BLaER1 treated with 17β-estradiol and CSF1 and Interleukin-3, amounts not matched to agents 10 nM and 100 nM (cell line): ENCODE data around the gene CRYAA.

Experiments used
- H3K27ac ChIP-seq, 11 experiments: shearing (Covaris generic); formaldehyde crosslinking; 2 replicates each; pipeline ENCODE4 v1.8.1; 2022
- H3K27me3 ChIP-seq, 11 experiments: shearing (Covaris generic); formaldehyde crosslinking; 2 replicates each; pipeline ENCODE4 v1.8.1; 2022
- H3K36me3 ChIP-seq, 11 experiments: shearing (Covaris generic); formaldehyde crosslinking; 2 replicates each; pipeline ENCODE4 v1.8.1; 2022
- H3K4me1 ChIP-seq, 10 experiments: shearing (Covaris generic); formaldehyde crosslinking; 2 replicates each; pipeline ENCODE4 v1.8.1; 2022
- H3K4me2 ChIP-seq, 11 experiments: shearing (Covaris generic); formaldehyde crosslinking; 2 replicates each; pipeline ENCODE4 v1.8.1; 2022
- H3K4me3 ChIP-seq, 10 experiments: shearing (Covaris generic); formaldehyde crosslinking; 2 replicates each; pipeline ENCODE4 v1.8.1; 2022
- H3K9ac ChIP-seq, 11 experiments: shearing (Covaris generic); formaldehyde crosslinking; 2 replicates each; pipeline ENCODE4 v1.8.1; 2022
- H3K9me3 ChIP-seq, 11 experiments: shearing (Covaris generic); formaldehyde crosslinking; replicated peaks in 1 of 11; 2 replicates each; pipeline ENCODE4 v1.8.1; 2022
- H4K20me1 ChIP-seq, 11 experiments: shearing (Covaris generic); formaldehyde crosslinking; 2 replicates each; pipeline ENCODE4 v1.8.1; 2022
- Cebpa-rat ChIP-seq, 11 experiments: shearing (Covaris generic); IDR thresholded peaks; 2 replicates each; pipeline ENCODE4 v1.8.1; 2022

The CRYAA gene

DNA sequence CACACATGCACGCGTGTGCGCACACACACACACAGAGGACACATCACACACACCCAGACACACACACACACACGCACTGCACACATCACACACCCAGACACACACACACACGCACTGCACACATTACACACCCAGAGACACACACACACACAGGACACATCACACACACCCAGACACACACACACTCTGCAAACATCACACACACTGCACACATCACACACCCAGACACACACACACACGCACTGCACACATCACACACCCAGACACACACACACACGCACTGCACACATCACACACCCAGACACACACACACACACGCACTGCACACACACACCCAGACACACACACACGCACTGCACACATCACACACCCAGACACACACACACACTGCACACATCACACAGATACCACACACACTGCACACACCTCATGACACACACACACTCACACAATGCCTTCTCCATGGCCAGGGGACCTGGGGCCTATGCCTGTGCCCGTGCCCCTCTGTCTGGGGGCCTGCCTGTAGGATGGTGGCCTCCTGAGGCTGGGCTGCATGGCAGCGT lies 24.4 kb downstream of the CRYAA start:
- Histone ChIP-seq H4K20me1 (no peaks in the 10 kb centered on the region), H3K27ac (peak overlapping the region in 9 of 11 experiments; percentile 17 to 60 (median 40); a peak in 13 of 22 replicates), H3K36me3 (peaks cover 0 to 6% (median 0%) of the 10 kb centered on the region in 11 experiments; a peak in 1 of 22 replicates), H3K9ac (peak overlapping the region in 5 of 11 experiments; percentile 1 to 54 (median 39); a peak in 1 of 22 replicates), H3K4me1 (peaks cover 46 to 62% (median 52%) of the 10 kb centered on the region in 10 experiments), H3K4me2 (peak overlapping the region; percentile 74 to 96 (median 81)), H3K9me3 (peaks cover 8 to 13% (median 11%) of the 10 kb centered on the region in 11 experiments), H3K27me3 (no peaks in the 10 kb centered on the region), H3K4me3 (no peak overlapping the region)
- TF ChIP-seq Cebpa-rat (IDR thresholded peaks at IDR 0.05), result no peak

DNA sequence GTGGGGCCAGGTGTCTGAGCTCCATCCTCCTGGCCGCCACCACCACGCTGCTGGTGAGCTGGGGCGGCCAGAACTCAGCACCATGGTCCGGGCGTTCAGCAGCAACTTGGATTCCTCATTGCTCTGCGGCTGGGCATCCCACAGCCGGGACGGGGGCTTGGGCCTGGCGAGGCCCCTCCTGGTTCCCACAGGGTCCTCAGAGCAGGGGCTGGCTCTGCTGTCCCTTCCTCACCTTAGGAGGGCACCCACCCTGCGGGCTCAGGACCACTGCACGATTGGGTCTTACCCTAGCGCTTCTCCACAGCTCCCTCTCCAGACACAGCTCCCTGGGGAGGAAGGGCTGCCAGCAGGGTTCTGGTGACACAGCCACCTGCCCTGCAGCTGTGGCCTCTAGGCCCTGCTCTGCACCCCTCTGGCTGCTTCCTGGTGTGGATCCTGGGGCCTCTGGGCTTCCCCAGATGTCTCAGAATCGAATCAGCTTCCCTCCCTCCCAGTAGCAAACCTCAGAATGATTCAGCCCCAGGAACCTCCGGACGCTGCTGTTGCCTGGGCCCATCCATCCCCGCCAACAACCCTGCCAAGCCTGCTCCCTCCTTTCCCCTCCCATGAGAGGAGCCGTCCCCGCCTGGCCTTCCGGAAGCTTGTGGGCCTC lies 25.0 kb downstream of the CRYAA start:
- Histone ChIP-seq H3K4me2 (peak overlapping the region; percentile 74 to 96 (median 81)), H3K9ac (peak overlapping the region in 9 of 11 experiments; percentile 1 to 54 (median 9); a peak in 9 of 22 replicates), H3K27ac (peak overlapping the region; percentile 17 to 60 (median 40); a peak in 17 of 22 replicates), H3K4me3 (no peak overlapping the region), H3K9me3 (peaks cover 14 to 19% (median 17%) of the 10 kb centered on the region in 11 experiments), H3K27me3 (no peaks in the 10 kb centered on the region), H4K20me1 (no peaks in the 10 kb centered on the region), H3K36me3 (peaks cover 0 to 6% (median 0%) of the 10 kb centered on the region in 11 experiments; a peak in 1 of 22 replicates), H3K4me1 (peaks cover 40 to 56% (median 46%) of the 10 kb centered on the region in 10 experiments)
- TF ChIP-seq Cebpa-rat (IDR thresholded peaks at IDR 0.05), result no peak

DNA sequence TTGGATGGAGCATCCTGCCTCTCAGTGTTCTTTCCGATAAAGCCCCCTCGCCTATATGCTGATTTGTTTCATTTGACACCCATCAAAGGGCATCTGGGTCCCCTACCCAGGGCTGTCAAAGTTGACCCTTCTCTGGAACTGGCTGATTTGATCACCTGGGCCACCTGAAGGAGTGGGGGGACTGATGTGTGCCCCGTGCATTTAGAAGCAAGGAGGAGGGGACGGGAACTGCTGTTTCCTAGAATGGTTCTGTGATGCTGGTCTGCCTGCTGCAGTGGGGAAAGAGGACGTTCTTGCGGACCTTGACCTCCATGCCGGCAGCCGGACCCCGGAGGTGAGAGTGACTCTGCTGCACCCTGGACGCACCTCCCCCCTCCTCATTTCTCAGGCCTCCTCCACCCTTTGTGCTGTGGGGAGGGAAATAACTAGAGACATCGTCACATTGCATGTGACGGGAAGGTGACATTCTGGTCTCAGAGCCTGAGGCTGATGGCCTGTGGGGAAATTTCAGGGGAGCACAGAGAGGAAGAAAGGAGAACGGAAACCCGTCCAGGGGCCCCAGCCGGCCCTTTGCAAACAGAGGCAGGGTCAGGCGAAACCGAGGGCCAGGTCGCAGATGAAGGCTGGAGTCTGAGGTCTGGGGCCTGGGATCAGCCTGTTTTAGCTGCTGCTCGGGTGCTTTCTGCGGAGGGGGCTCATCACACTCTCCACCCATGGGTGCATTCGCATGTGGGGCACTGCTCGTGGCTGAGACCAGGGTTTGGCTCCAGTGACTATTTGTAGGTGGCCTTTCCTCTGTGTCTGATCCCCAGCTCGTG lies 25.7 kb downstream of the CRYAA start:
- TF ChIP-seq Cebpa-rat (IDR thresholded peaks at IDR 0.05), result no peak
- Histone ChIP-seq H3K36me3 (peaks cover 0 to 6% (median 0%) of the 10 kb centered on the region in 11 experiments; a peak in 1 of 22 replicates), H3K27ac (peak overlapping the region in 10 of 11 experiments; percentile 26 to 60 (median 42); a peak in 17 of 22 replicates), H3K9ac (peak overlapping the region in 10 of 11 experiments; percentile 3 to 60 (median 30); a peak in 15 of 22 replicates), H3K4me2 (peak overlapping the region; percentile 74 to 96 (median 81)), H3K27me3 (no peaks in the 10 kb centered on the region), H3K9me3 (peaks cover 18 to 27% (median 22%) of the 10 kb centered on the region in 11 experiments), H3K4me1 (peaks cover 36 to 53% (median 43%) of the 10 kb centered on the region in 10 experiments), H3K4me3 (peak overlapping the region in 2 of 10 experiments; percentile 35 to 39; a peak in 5 of 20 replicates), H4K20me1 (no peaks in the 10 kb centered on the region)

DNA sequence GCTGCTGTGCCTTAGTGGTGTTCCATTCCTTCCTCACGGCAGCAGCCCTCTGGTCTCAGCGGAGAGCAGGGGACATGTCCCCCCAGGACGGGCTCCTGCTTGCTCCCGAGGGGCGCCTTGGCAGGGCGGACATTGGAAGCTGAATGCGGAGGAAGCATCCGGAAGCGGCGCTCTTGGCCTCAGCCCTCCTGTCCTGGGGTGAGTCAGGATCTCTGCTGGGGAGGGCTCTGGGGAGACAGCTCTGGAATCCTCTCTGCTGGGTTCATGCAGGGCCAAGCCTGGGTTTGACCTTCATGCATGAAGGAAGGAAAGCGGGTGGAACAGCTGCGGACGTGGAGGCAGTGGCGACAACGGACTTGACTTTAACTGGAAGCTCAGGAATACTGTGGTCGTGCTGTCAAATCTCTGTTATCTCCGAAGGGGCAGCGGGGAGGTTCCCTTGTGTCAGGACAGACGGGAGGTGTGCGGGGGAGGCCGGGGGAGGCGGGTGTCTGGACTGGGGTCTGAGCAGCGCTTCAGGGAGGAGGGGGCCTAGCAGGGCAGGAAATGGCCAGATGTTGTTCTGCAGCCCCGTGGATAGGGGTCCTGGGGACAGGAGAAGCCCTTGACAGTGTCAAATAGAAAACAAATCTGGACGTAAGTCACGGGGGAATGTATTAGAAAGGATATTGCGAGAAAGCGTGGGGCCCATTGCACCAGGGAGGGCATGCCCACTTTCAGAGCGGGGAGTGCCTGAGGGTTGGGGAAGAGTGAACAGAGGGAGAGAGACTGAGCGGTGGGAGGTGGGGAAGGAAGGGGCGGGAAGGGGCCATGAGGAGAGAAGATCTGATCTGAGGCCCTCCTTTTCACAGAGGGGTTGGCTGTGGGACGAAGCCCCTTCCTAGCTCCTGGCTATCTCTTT lies 26.6 kb downstream of the CRYAA start:
- Histone ChIP-seq H3K27ac (peak overlapping the region in 8 of 11 experiments; percentile 5 to 60 (median 43); a peak in 14 of 22 replicates), H3K4me3 (peak overlapping the region in 2 of 10 experiments; percentile 35 to 39; a peak in 4 of 20 replicates), H3K4me1 (peaks cover 36 to 53% (median 43%) of the 10 kb centered on the region in 10 experiments), H3K27me3 (no peaks in the 10 kb centered on the region), H3K36me3 (peaks cover 0 to 6% (median 0%) of the 10 kb centered on the region in 11 experiments; a peak in 1 of 22 replicates), H4K20me1 (no peaks in the 10 kb centered on the region), H3K9me3 (peaks cover 22 to 35% (median 30%) of the 10 kb centered on the region in 11 experiments), H3K9ac (peak overlapping the region in 8 of 11 experiments; percentile 21 to 60 (median 32); a peak in 12 of 22 replicates), H3K4me2 (peak overlapping the region; percentile 74 to 96 (median 81))
- no peak for TF ChIP-seq Cebpa-rat (IDR thresholded peaks at IDR 0.05)

DNA sequence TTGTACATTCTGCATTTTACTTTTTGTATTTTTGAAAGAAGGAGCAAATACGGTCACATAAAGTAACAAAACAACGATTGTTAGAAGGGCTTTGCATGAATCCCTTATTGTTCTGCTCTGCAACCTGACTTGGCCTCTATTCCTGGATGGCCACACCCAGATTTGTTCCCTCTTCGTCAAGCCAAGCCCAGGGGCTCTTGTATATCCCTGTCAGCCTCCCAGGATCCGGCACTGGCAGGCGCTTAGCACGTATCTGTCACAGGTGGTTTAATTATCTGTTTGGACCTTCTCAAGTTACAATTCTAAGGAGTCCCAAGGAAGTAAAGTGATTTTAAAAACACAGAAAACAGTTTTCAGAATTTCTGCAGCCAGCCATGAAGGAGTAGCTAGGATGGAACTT lies 28.0 kb downstream of the CRYAA start:
- peak overlapping the region in 4 of 11 experiments; percentile 15 to 92 (median 90); a peak in 6 of 22 replicates for H3K4me2 ChIP-seq

DNA sequence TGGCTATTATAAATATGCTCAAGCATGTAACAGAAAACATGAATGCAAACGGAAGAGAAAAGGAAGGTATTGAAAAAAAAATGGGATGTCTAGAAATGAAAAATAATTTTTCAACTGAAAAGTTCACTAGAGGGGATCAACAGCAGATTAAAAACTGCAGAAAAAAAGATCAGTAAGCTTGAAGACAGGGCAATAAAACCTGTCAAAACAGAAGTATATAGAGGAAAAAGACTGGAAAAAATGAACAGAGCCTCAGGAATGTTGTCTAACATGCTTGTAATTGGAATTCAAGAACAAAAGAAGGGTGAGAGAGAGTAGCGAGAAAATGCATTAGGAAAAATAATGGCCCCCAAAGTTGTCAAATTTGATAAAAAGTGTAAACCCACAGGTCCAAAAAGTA lies 29.6 kb downstream of the CRYAA start:
- Histone ChIP-seq H3K36me3 (peaks cover 0 to 15% (median 0%) of the 10 kb centered on the region in 11 experiments; a peak in 2 of 22 replicates), H4K20me1 (no peaks in the 10 kb centered on the region), H3K9me3 (peaks cover 52 to 65% (median 60%) of the 10 kb centered on the region in 11 experiments), H3K4me3 (no peak overlapping the region), H3K27me3 (no peaks in the 10 kb centered on the region), H3K4me2 (no peak overlapping the region), H3K27ac (no peak overlapping the region), H3K4me1 (peaks cover 30 to 41% (median 33%) of the 10 kb centered on the region in 10 experiments), H3K9ac (no peak overlapping the region)
- no peak for TF ChIP-seq Cebpa-rat (IDR thresholded peaks at IDR 0.05)

More for the DNA sequence above, 28.0 kb downstream of the CRYAA start:
- Histone ChIP-seq H3K36me3 (peaks cover 0 to 15% (median 0%) of the 10 kb centered on the region in 11 experiments; a peak in 2 of 22 replicates), H3K27me3 (no peaks in the 10 kb centered on the region), H3K9ac (no peak overlapping the region), H3K4me1 (peaks cover 36 to 50% (median 43%) of the 10 kb centered on the region in 10 experiments), H3K9me3 (peaks cover 36 to 50% (median 45%) of the 10 kb centered on the region in 11 experiments), H4K20me1 (no peaks in the 10 kb centered on the region), H3K27ac (no peak overlapping the region), H3K4me3 (no peak overlapping the region)
- TF ChIP-seq Cebpa-rat (IDR thresholded peaks at IDR 0.05), result no peak

DNA sequence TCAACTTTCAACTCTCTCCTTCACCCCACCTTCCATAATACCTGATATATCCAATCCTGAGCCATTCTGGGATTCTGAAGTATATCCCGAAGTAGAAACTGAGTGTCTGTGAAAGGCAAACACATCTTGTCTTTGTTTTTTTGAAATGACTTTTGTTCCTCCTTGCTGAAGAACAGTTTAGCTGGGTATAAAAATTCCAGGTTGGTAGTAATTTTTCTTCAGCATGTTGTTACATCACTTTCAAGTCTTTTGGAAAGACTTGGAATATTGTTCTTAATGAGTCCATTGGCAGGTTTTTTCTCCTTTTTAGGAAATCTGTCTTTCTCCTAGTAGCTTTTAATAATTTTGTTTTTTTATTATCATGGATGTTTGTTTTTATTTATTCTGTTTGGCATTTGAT lies 32.7 kb downstream of the CRYAA start:
- H3K4me1 ChIP-seq, result peaks cover 0 to 10% (median 2%) of the 10 kb centered on the region in 10 experiments; a peak in 11 of 20 replicates
- no peaks in the 10 kb centered on the region for H3K27me3 ChIP-seq
- no peaks in the 10 kb centered on the region for H4K20me1 ChIP-seq
- H3K4me2 ChIP-seq, result no peak overlapping the region
- H3K9ac ChIP-seq, result no peak overlapping the region
- H3K9me3 ChIP-seq, result peaks cover 58 to 76% (median 66%) of the 10 kb centered on the region in 11 experiments
- TF ChIP-seq Cebpa-rat (IDR thresholded peaks at IDR 0.05), result no peak
- peaks cover 0 to 15% (median 0%) of the 10 kb centered on the region in 11 experiments; a peak in 2 of 22 replicates for H3K36me3 ChIP-seq
- no peak overlapping the region for H3K27ac ChIP-seq
- no peak overlapping the region for H3K4me3 ChIP-seq
